Spinal cord (tissue), 10 donors: Measurements from ENCODE around the gene MCM5. TPM values are rescaled to one million over a fixed set of nuclear protein-coding genes. Genes with fewer than 3 reads are reported as not detected.
"Not testable (repeated sequence)": the region's sequence is repeated elsewhere in the genome, so short reads cannot be mapped to it uniquely, and the experiment has no call there.

Experiments used
- DNase-seq, 6 donors: peaks; one replicate each; pipeline versions ENCODE4 v3.0.0 to v3.0.0-alpha.2; 2013 to 2015; ENCODE audit warnings: low spot score in 6 of 6, low read depth in 4 of 6
- H3K27ac ChIP-seq: one replicate; pipeline ENCODE4 v1.5.1; 2013; ENCODE audit warnings: low read depth, low read length, control low read depth
- H3K27me3 ChIP-seq: one replicate; pipeline ENCODE4 v1.6.1; 2013; ENCODE audit warnings: low read length; ENCODE audit not compliant: control insufficient read depth, insufficient read depth
- H3K36me3 ChIP-seq: one replicate; pipeline ENCODE4 v1.6.1; 2013; ENCODE audit warnings: low read length; ENCODE audit not compliant: control insufficient read depth, insufficient read depth
- H3K4me1 ChIP-seq: one replicate; pipeline ENCODE4 v1.6.1; 2013; ENCODE audit warnings: low read length; ENCODE audit not compliant: control insufficient read depth, insufficient read depth
- H3K4me3 ChIP-seq: one replicate; pipeline ENCODE4 v1.5.1; 2013; ENCODE audit warnings: low read depth, low read length, control low read depth
- H3K9me3 ChIP-seq: one replicate; pipeline ENCODE4 v1.6.1; 2013; ENCODE audit warnings: low read length; ENCODE audit not compliant: control insufficient read depth, insufficient read depth
- WGBS: methylation state at CpG from one replicate; pipeline ENCODE4 v1.1.5; 2013; ENCODE audit warnings: missing lambda C conversion rate; ENCODE audit not compliant: insufficient coverage; 5-methylcytosine and 5-hydroxymethylcytosine counted together
- polyA plus RNA-seq, 2 donors: library from polyadenylated mRNA; unstranded; fragments of 120-200 nt; gene quantifications; one replicate each; pipeline ENCODE4 v1.2.1, GENCODE V29; 2013; ENCODE audit not compliant: insufficient read length in 2 of 2
- total RNA-seq, 2 donors: library from RNA; depleted of rRNA in 1 of 2; stranded (reverse); fragments of 120-200 nt in 1 of 2; fragments of >200 nt in 1 of 2; gene quantifications; one replicate each; pipeline versions ENCODE4 v1.2.3 to v1.2.4, GENCODE V29; 2013 to 2014
- donor health status: healthy.

MCM5 gene
- total and polyA plus RNA-seq, 4 donors = 25.4 to 37.2 (median 32.5) TPM

DNA sequence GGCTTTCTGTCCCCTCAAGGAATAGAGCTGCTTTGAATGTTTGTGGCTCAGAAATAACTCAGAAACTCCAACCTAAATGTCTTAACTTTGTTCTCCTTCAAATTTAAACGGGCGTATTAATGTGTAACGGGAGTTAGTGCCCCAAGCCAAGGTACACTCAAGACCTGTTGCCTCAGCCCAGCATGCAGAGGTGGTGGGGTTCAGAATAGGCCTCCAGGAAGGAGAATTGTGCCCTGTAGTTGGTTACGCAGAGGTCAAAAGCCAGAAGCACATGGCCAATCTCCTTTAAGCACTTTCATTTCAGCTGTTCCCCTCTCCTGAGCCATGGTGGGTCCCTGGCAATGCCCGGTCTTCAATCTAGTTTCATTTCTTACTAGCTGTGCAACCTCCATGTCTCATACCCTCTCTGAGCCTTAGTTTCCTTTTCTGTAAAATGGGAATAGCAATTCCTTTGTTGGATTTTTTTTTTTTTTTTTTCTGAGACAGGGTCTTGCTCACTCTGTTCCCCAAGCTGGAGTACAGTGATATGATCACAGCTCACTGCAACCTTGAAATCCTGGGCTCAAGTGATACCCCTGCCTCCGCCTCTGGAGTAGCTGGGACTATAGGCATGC lies 14.9 kb upstream of the MCM5 start:
- H3K4me3 ChIP-seq = no peak overlapping the region
- H3K36me3 ChIP-seq = peaks cover 7% of the 10 kb centered on the region
- peaks cover 6% of the 10 kb centered on the region for H3K27me3 ChIP-seq
- whole genome bisulfite sequencing = 83% methylated on average over 1 of the region's 6 CpGs
- no peaks in the 10 kb centered on the region for H3K9me3 ChIP-seq
- no peak for DNase-seq
- H3K27ac ChIP-seq = no peak overlapping the region
- peaks cover 12% of the 10 kb centered on the region for H3K4me1 ChIP-seq

DNA sequence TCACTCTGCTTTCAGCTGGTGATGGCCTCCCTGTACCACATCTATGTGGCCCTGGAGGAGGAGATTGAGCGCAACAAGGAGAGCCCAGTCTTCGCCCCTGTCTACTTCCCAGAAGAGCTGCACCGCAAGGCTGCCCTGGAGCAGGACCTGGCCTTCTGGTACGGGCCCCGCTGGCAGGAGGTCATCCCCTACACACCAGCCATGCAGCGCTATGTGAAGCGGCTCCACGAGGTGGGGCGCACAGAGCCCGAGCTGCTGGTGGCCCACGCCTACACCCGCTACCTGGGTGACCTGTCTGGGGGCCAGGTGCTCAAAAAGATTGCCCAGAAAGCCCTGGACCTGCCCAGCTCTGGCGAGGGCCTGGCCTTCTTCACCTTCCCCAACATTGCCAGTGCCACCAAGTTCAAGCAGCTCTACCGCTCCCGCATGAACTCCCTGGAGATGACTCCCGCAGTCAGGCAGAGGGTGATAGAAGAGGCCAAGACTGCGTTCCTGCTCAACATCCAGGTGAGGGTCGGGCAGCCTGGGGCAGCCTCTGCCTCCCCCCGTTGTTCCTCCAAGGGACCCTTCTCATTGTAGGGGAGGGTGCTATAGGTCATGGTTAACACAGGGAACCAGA lies 13.2 kb upstream of the MCM5 start:
- Histone ChIP-seq H3K4me3 (no peak overlapping the region), H3K4me1 (no peaks in the 10 kb centered on the region), H3K36me3 (peaks cover 7% of the 10 kb centered on the region), H3K27me3 (peaks cover 2% of the 10 kb centered on the region), H3K27ac (no peak overlapping the region), H3K9me3 (no peaks in the 10 kb centered on the region)
- no peak for DNase-seq
- WGBS = 94% methylated on average over 17 of the region's 19 CpGs

DNA sequence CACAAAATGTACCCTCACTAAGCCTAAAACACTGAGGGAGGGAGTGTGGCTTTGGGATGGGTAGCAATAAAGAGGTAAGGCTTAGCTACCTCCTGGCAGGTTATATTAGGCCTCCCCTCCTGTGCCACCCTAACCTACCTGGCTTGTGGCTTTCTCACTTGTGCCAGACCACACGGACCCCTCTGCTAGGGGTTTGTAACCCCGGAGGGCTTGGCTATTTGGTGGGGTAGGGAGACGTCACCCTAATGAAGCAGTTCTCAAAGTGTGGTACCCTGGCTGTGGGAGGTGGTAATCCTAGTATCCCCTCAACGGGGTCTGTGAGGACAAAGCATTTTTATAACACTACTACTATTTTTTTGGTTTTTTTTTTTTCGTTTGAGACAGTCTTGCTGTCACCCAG lies 9.0 kb upstream of the MCM5 start:
- Histone ChIP-seq H3K4me3 (no peak overlapping the region), H3K36me3 (peaks cover 7% of the 10 kb centered on the region), H3K4me1 (no peaks in the 10 kb centered on the region), H3K9me3 (no peaks in the 10 kb centered on the region), H3K27me3 (no peaks in the 10 kb centered on the region), H3K27ac (no peak overlapping the region)
- 100% methylated on average over 2 of the region's 5 CpGs for WGBS
- DNase-seq = no peak

DNA sequence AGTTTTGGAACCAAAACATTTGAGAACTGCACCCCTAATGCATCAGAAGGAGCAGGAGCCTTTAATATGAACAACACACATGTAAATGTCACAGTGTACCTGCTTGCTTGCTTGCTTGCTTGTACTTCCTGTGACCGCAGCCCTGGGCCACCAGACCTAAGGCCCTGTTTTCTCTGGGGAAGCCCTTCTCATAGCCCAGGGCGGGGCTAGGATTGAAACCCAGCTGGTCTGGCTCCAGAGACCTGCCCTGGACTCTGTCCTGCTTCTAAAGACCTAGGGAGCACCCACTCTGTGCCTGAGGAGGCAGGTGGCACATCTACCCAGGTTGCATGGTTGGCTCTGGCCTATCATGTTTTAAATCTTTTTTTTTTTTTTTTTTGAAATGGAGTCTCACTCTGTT lies 7.6 kb upstream of the MCM5 start:
- H3K36me3 ChIP-seq = no peaks in the 10 kb centered on the region
- no peaks in the 10 kb centered on the region for H3K9me3 ChIP-seq
- no peaks in the 10 kb centered on the region for H3K27me3 ChIP-seq
- DNase-seq = no peak
- no peaks in the 10 kb centered on the region for H3K4me1 ChIP-seq
- no peak overlapping the region for H3K27ac ChIP-seq
- 91% methylated on average over 2 of the region's 2 CpGs for WGBS
- H3K4me3 ChIP-seq = no peak overlapping the region

DNA sequence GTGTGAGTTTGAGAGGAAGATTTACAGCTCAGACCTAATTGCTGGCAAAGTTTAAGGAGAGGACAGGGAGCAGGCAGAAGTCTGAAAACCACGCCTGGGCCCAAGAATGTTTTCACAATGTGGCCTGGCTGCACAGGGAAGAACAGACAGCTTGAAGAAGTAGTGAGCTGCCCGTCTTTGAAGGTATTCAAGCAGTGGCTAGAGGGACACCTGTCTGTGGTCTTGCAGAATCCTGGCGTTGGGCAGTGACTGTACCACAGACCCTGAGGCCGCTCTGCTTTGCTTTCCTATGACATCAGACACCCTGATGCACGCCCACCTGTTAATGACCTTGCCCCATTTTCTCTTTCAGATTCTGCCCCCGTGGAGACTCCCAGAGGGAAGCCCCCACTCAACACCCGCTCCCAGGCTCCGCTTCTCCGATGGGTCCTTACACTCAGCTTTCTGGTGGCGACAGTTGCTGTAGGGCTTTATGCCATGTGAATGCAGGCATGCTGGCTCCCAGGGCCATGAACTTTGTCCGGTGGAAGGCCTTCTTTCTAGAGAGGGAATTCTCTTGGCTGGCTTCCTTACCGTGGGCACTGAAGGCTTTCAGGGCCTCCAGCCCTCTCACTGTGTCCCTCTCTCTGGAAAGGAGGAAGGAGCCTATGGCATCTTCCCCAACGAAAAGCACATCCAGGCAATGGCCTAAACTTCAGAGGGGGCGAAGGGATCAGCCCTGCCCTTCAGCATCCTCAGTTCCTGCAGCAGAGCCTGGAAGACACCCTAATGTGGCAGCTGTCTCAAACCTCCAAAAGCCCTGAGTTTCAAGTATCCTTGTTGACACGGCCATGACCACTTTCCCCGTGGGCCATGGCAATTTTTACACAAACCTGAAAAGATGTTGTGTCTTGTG lies 6.6 kb upstream of the MCM5 start:
- no peak for DNase-seq
- Histone ChIP-seq H3K27ac (no peak overlapping the region), H3K9me3 (no peaks in the 10 kb centered on the region), H3K27me3 (no peaks in the 10 kb centered on the region), H3K36me3 (no peaks in the 10 kb centered on the region), H3K4me3 (no peak overlapping the region), H3K4me1 (no peaks in the 10 kb centered on the region)
- WGBS = 78% methylated on average over 16 of the region's 16 CpGs

DNA sequence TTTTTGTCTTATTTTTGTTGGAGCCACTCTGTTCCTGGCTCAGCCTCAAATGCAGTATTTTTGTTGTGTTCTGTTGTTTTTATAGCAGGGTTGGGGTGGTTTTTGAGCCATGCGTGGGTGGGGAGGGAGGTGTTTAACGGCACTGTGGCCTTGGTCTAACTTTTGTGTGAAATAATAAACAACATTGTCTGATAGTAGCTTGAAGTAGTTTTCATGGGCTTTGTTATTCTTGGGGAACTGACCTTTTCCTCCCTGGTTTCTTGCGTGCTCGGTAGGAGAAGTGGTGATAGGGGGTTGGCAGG lies 6.0 kb upstream of the MCM5 start:
- H3K36me3 ChIP-seq = no peaks in the 10 kb centered on the region
- no peak overlapping the region for H3K4me3 ChIP-seq
- no peak overlapping the region for H3K27ac ChIP-seq
- 75% methylated on average over 2 of the region's 4 CpGs for WGBS
- H3K4me1 ChIP-seq = no peaks in the 10 kb centered on the region
- no peaks in the 10 kb centered on the region for H3K9me3 ChIP-seq
- no peaks in the 10 kb centered on the region for H3K27me3 ChIP-seq
- no peak for DNase-seq

DNA sequence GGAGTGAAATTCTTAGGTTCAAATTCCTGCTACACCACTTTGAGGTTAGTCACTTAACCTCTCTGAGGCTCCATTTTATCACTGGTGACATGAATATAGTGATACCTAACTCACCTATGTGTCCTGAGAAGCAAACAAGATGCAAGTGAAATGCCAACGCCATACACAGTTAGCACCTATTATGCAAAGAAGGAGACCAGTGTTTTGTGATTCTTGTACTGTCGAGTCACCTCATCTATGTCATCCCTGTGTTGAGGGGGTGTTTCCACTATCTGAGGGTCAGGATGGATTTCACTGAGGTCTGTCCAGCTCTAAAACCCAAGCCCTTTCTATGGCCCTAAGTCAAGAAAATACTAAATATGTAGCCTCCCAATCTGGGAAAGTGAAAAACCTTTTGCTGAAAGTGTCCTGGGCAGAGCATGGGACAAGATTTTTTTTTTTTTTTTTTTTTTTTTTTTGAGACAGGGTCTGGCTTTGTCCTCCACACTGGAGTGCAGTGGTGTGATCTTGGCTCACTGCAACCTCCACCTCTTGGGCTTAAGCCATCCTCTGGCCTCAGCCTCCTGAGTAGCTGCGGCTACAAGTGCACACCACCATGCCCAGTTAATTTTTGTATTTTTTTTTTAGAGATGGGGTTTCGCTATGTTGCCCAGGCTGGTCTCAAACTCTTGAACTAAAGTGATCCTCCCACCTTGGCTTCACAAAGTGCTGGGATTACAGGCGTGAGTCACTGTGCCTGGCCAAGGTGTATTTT lies 5.0 kb upstream of the MCM5 start:
- 100% methylated on average over 1 of the region's 5 CpGs for WGBS
- Histone ChIP-seq H3K27ac (no peak overlapping the region), H3K4me1 (peaks cover 6% of the 10 kb centered on the region), H3K27me3 (no peaks in the 10 kb centered on the region), H3K9me3 (no peaks in the 10 kb centered on the region), H3K36me3 (no peaks in the 10 kb centered on the region), H3K4me3 (no peak overlapping the region)
- DNase-seq = no peak

DNA sequence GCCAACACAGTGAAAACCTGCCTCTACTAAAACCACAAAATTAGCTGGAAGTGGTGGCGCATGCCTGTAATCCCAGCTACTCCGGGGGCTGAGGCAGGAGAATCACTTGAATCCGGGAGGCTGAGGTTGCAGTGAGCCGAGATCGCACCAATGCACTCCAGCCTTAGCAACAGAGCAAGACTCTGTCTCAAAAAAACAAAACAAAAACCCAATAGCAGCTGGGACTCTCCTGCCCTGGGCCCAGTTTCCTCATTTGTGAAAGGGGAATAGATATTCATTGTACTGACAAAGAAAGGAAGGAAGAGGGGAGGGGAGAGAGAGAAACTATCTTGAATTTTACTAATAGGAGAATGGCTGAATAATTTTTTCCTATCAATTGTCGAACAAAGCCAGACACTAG lies 3.3 kb upstream of the MCM5 start:
- H3K36me3 ChIP-seq, H3K27ac ChIP-seq, H3K4me3 ChIP-seq, DNase-seq, H3K27me3 ChIP-seq, H3K9me3 ChIP-seq: not testable (repeated sequence)
- 90% methylated on average over 2 of the region's 6 CpGs for WGBS
- H3K4me1 ChIP-seq = peaks cover 20% of the 10 kb centered on the region

DNA sequence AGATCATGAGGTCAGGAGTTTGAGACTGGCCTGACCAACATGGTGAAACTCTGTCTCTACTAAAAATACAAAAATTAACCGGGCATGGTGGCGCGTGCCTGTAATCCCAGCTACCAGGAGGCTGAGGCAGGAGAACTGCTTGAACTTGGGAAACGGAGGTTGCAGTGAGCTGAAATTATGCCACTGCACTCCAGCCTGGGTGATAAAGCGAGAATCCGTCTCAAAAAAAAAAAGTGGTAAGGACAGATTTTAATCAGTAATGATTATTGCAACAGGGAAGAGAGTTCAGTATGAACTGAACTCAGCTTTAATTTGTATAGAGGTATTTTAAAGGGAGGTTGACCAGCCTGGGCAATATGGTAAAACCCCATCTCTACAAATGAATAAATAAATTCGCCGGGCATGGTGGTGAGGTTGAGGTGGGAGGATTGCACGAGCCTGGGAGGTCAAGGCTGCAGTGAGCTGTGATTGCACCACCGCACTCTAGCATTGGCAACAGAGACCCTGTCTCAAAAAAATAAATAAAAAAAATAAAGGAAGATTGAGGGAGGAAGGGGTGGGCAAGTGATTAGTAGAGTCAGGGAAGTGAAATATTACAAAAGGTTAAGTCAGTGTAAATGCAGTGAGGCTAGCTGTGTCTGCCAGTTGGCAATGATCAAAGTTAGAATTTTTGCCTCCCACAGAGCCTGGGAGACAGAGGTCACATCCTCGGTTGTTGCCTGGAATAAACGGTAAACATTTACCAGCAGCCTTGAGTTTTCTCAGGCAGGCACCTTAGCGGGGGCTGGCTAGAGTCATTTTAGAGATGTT lies 2.6 kb upstream of the MCM5 start:
- no peak overlapping the region for H3K27ac ChIP-seq

More for the DNA sequence above, 2.6 kb upstream of the MCM5 start:
- Histone ChIP-seq H3K9me3 (no peaks in the 10 kb centered on the region), H3K36me3 (no peaks in the 10 kb centered on the region), H3K27me3 (no peaks in the 10 kb centered on the region), H3K4me1 (peaks cover 20% of the 10 kb centered on the region), H3K4me3 (no peak overlapping the region)
- 74% methylated on average over 8 of the region's 13 CpGs for WGBS
- DNase-seq = peak in 1 of 6 donors; percentile 41
